GM18517 (cell line): Measurements from ENCODE around the gene SRGAP1.
"Not testable (repeated sequence)": the region's sequence is repeated elsewhere in the genome, so short reads cannot be mapped to it uniquely, and the experiment has no call there.

Source experiments
- ATAC-seq: cut with Tn5 transposase; IDR thresholded peaks from one replicate; pipeline ENCODE4 v1.9.1; 2021; ENCODE audit warnings: mild to moderate bottlenecking, moderate library complexity; ENCODE audit not compliant: unreplicated experiment

SRGAP1 gene

DNA sequence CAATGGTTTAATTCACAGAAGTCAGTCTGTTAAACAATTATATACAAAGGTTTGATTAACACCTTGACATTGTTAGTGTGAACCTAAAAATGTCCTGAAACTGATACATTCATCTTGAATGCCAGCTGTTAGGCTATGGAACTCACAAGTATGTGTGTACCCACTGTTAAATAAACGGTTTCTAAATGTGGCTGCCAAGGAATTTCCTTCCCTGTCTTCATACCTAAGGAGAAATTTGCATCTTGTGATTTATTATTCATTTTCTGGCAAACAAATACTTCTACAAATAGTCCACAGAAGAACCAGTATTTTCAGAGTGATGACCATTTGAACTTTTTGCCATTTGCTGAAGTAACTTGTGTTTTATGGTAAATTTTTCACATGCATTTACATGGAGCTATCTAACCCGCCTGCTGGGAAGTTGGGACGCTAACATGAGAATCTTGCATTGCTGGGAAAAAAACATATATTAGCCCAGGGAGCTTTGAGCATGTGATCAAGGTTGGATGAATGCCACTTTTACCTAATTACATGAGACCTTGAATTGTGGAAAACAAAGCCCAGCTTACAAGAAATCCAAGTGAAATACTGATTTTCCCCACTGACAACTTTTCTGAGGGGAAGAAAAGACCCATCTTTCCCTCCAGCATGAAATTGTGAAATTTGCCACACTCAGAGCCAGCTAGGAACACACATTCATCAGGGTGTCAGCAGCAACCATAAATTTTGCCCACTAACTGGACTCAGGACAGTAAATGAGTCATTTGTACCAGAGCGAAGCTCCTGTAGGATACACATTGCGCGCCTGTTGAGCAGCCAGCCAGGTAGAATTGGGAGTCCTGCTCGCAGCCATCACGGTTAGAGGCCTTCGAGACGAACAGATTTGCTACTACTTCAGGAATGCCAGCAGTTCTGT is 259.6 kb downstream of the SRGAP1 start:
- no peak for ATAC-seq

DNA sequence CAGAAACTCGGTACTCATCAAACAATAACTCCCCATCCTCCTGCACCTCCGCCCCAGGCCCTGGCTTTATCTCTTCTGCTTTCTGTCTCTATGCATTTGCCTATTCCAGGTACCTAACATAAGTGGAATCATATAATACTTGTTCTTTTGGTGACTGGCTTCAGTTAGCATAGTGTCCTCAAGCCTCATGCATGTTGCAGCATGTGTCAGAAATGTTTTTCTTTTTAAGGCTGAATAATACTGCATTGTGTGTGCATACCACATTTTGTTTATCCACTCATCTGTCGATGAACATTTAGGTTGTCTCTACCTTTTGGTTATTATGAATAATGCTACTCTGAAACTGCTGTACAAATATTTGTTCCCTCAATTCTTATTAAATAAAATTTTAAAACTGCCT is 260.5 kb downstream of the SRGAP1 start:
- no peak for ATAC-seq

DNA sequence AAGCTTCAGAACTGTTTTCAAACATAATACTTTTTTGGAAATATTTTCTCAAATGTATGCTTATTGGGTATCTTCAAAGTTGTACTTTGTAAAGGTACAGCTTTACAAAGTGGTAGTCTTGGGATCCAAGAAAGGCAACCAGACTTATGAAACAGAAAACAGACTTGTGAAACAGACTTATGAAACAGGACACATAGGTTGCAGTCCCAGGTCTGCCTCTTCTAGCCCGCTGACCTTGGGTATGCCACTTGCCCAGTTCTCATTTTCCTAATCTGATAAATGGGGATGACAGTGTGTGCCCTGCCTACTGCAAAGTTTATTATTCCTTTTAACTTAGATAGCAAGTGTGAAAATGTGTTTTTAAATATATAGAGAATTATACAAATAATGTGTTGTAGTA is 263.3 kb downstream of the SRGAP1 start:
- ATAC-seq, result no peak

DNA sequence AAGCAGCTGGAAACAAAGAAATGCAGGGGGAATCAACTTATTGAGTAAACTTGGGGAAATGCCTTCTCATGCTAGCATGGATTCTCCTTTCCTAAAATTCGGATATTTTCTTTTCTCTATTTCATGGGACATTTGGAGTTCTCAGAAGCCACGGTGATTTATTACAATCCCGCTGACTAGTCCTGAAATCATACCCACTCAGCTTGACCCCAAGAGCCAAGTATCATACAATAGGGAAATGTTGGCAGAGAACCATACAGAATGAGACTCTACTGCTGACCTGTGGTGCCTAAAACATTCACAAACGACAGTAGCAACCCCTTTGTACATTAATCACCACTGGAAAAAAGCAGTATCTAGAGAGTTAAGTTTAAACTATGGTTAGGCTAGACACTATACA is 265.2 kb downstream of the SRGAP1 start:
- no peak for ATAC-seq

DNA sequence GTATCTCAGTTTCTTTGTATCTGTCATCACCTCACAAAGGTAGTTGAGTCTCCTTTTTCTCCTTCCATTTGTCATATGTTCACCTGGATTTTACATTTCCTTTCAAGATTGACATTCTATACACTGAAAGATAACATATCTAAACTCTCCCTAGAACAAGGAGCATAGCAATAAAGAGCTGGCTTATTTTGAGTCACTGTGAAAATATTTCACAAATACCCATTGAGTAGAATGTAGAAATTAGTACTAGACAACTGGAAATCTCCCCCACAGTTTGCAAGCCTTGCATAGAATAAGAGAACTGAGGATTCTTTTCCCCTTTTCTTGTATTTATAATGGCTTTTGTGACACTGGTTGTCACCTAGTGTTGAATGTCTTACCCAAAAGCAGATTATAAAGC is 266.4 kb downstream of the SRGAP1 start:
- ATAC-seq, result no peak

DNA sequence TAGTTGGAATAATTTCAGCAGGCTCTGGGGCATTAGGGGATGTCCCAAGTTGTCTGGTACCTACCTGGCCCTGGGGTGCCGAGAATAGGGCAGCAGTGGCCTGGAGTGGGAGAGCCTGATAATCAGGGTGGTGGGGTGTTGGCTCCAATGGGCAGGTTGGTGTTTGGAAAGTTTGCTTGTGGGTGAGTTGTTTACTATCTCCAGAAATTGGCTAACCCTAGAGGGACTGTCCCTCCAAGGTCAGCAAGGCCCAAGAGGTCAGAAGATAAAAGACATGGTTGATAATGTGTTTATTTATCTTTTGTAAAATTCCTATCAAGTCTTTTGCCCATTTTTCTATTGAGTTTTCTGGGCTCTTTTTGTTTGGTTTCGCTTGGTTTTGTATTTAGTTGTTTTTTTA is 272.5 kb downstream of the SRGAP1 start:
- no peak for ATAC-seq

DNA sequence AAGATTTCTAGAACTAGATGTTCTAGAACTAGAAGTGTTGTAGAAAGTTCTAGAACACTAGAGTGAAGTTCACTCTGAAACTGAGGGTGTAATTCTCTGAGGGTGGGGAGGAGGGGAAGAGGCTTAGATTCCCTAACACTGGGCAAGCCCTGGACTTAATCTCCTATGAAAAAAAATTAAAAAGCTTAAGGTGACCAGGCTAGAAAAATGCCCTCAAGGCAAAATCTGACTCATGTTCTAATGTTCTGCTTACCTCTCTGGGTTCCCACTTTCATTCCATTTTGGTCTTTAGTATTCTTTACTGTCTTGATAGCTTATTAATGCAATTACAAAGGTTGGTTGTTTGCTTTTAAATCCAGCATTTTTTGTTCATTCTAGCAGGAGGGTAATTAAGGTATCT is 276.1 kb downstream of the SRGAP1 start:
- no peak for ATAC-seq

DNA sequence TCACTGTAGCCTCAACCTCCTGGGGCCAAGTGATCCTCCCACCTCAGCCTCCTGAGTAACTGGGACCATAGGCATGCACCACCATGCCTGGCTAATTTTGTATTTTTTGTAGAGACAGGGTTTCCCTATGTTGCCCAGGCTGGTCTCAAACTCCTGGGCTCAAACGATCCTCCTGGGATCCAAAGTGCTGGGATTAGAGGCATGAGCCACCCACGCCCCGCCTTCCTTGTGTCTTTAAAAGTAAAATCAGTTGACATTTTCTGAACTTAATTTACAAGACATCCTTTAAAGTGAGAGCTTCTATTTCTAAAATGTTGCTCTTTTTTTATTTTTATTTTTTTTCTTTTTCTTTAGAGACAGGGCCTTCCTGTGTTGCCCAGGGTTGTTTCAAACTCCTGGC is 276.6 kb downstream of the SRGAP1 start:
- not testable (repeated sequence) for ATAC-seq

DNA sequence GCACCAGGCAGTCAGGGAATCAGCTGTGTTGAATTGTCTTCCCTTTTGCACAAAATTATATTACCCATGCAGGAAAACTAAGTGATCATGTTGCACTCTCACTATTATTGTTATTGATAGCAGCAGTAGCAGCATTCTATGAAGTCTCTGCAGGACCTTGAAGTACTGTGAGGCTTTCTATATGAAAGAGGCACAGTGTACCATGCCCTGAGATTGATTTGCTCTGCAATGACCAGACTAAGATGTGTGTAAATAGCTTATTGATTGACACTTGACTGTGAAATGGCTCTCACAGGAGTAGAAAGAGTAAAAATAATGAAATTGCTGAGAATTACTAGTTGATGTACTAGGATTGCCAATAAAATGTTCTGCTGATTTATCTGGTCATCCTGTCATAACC is 277.7 kb downstream of the SRGAP1 start:
- no peak for ATAC-seq

DNA sequence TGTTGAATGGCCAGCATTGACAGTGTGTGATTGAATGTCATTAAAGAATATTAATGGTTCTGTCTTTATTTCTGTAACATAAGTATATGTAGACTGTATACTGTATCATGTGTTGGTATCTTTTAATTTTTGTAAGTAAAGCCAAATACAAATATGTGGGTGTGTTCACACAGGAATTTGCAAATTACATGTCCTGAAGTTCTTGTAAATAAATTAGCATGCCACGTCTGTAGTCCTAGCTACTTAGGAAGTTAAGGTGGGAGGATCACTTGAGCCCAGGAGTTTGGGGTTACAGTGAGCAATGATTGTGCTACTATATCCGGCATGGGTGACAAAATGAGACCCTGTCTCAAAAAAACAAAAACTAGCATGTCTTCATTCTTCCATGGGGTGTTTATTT is 278.5 kb downstream of the SRGAP1 start:
- no peak for ATAC-seq

DNA sequence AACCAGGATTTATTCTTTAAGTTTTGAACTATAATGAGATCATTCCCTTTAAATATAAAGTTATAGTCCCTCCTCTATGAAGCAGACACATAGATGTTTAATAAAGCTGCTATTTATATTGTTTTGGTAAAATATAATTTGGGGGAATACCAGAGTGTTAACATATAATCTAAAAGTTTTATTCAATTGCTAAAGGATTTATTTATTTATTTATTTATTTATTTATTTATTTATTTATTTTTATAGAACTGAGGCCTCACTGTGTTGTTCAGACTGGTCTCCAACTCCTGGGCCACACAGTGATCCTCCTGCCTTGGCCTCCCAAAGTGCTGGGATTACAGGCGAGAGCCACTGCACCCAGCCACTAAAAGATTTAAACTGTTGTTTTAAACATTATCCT is 278.9 kb downstream of the SRGAP1 start:
- no peak for ATAC-seq

DNA sequence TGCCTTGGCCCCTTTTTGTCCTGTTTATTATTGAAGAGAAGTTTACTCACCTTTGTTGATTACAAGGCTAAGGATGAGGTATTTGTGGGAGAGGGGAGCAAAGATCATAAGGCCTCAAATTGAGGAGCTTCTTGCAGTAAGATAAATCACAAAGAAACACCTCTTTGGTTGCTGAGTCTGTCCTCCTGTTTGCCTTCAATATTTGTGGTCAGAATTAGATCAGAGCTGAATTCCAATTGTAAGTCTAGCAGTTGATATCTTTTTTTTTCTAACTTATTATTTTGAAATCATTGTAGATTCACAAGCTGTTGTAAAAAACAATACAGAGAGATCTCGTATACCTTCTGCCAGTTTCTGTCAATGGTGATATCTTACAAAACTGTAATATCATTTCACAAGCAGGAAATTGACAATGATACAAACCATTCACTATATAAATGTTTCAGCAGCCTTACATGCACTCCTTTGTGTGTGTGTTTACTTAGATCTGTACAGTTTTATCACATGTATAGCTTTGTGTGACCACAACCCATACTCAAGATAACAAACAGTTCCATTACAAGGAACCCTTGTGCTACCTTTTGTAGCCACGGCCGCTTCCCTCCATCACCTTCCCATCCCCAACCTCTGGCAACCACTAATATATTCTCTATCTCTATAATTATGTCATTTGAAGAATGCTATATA is 280.2 kb downstream of the SRGAP1 start:
- ATAC-seq, result no peak

DNA sequence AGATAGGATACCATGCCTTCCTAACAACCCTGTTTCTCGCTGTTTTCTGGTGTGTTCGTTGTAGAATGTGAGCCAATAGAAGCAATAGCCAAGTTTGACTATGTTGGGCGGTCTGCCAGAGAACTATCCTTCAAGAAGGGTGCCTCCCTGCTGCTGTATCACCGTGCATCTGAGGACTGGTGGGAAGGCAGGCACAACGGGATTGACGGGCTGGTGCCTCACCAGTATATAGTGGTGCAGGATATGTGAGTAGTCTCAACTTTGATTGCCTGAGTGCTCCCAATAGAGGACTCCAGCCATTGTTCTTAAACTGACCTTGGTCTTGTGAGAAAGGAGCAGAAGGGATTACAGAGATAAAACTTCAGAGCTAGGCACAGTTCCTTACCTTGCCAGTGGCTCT is 281.4 kb downstream of the SRGAP1 start:
- no peak for ATAC-seq

DNA sequence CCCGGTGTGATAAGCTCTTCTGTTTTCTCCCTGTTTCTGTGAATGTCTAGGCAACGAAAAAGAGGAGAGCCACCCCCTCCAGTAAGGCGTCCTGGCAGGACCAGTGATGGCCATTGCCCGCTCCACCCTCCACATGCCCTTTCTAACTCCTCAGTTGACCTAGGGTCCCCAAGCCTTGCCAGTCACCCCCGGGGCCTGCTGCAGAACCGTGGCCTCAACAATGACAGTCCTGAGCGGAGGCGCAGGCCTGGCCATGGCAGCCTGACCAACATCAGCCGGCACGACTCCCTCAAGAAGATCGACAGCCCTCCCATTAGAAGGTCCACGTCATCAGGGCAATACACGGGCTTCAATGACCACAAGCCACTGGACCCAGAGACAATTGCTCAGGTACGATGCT is 283.3 kb downstream of the SRGAP1 start:
- no peak for ATAC-seq

DNA sequence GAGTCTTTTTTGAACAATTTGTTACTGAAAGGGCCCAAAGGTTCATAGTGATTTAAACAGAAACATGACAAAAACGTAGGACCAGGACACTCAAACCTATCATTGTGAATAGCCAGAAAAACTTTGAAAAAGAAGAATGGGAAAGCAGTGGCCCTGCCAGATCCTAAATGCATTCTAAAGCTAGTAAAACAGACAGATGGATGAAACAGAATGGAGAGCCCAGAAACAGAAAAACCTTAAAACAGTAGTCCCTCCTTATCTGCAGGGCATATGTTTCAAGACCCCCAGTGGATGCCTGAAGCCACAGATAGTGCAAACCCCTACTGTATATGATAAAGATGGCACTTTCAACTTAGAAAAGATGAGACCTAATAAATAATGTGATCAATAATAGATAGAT is 283.9 kb downstream of the SRGAP1 start:
- no peak for ATAC-seq

DNA sequence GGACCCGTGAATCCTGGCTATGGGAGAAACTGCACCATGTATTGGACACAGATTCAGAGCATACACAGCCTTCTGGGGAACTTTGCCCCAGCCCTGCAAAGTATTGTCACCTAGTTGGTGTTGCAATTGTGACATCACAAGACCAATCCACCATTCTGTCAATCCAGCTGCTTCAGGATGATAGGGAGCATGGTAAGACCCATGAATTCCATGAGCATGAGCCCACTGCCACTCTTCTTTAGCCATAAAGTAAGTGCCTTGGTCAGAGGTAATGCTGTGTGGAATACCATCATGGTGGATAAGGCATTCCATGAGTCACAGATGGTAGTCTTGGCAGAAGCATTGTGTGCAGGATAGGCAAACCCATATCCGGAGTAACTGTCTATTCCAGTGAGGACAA is 286.0 kb downstream of the SRGAP1 start:
- not testable (repeated sequence) for ATAC-seq

DNA sequence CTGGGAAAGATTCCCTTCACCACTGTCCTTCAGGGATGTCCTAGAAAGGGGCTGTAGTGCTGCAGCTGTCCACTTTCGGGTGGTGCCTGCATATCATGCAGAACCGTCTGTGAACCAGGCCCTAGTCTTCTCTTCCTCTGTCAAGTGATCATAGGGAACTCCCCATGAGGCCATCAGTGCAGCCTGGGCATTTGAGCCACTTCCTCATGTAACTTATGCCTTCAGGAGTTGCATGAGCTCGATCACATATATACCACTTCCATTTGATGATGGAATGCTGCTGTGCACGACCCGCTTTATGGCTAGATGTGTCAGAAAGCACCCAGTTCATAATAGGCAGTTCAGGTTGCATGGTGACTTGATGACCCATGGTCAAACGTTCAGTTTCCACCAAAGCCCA is 287.0 kb downstream of the SRGAP1 start:
- not testable (repeated sequence) for ATAC-seq

DNA sequence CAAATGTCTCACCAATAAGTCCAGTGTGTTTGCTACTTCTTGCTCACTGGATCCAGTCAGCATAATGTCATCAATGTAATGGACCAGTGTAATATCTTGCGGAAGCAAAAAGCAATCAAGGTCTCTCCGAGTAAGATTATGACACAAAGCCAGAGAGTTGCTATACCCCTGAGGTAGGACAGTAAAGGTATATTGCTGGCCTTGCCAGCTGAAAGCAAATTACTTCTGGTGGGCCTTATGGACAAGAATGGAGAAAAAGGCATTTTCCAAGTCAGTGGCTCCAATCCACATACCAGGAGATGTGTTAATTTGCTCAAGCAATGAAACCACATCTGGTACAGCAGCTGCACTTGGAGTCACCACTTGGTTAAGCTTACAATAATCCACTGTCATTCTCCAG is 288.2 kb downstream of the SRGAP1 start:
- ATAC-seq, result not testable (repeated sequence)

DNA sequence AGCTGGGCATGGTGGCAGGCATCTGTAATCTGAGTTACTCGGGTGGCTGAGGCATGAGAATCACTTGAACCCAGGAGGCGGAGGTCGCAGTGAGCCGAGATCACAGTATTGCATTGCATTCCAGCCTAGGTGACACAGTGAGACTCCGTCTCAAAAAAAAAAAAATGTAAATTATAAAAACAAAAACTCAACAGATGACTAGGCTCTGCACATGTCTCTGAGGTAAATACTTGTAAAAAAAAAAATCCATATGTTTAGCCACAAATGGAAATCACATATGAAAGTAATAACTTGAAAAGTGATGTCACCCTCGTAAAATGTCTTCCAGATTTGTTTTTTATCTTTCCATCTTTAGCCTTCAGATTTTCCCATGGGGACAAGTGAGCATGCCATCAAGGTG is 292.6 kb downstream of the SRGAP1 start:
- no peak for ATAC-seq

DNA sequence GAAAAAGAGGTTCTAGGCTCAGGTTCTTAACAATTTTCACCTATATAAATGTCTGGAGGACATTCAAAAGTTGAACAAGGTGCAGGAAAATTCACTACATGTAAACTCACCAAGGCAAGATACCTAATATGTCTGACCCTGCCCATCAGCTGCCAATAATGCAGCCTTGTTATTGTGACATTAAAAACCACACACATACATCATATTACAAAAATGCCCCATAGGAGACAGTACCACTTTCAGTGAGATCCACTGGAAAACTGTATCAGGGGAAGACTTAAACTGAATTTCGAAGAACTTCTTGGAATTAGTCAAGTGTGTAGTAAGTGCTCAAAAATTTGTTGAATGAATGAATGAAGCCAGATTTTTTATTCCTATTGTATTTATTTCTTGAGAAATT is 294.5 kb downstream of the SRGAP1 start:
- no peak for ATAC-seq

DNA sequence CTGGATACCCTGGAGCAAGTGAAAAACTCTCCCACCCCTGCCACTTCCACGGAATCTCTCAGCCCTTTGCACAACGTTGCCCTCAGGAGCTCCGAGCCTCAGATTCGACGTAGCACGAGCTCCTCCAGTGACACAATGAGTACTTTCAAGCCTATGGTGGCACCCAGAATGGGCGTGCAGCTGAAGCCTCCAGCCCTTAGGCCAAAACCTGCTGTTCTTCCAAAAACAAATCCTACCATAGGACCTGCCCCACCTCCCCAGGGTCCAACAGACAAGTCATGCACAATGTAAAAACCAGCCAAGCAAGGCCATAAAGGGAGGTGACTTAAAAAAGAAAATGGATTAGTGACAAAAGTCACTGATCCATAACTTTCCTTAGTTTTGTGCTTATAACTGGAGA is 297.9 kb downstream of the SRGAP1 start:
- ATAC-seq, result no peak

DNA sequence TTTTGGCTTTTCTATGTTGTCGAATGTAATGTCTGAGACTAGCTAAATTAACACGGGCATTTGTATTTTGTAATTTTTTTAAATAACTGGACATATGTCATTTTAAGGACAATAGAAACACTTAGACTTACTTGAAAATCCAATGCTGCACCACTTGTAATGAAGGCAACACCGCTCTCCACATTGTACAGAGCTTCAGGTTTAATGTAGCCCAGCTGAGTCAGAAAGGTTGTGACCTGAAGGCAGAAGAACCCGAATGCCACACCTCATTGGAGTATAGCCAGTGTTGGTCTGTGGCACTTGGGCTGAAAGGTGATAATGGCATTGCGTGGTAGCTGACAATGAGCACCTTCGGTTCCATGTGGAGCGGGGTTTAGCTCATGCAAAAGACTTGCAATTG is 298.3 kb downstream of the SRGAP1 start:
- no peak for ATAC-seq
